ENCODE results near the gene NAALADL2.

NAALADL2 gene

DNA sequence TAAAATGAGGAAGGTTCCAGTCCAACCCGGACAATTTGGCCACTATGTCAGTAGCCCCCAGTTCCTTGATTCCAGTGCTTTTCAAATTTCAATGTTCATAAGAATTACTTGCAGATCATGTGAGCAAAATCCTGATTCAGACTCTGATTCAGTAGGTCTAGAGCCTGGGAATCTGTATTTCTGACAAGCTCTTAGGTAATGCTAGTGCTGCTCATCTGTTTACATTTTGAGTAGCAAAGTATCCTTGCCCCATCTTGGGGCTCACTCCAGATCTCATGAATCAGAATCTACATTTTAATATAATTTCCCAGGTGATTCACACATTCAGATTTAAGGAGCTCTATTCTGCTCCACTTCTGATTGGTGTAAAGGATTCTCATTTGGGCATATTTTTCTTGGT, 142.0 kb downstream of the NAALADL2 start:
- DNase-seq, result no peak

DNA sequence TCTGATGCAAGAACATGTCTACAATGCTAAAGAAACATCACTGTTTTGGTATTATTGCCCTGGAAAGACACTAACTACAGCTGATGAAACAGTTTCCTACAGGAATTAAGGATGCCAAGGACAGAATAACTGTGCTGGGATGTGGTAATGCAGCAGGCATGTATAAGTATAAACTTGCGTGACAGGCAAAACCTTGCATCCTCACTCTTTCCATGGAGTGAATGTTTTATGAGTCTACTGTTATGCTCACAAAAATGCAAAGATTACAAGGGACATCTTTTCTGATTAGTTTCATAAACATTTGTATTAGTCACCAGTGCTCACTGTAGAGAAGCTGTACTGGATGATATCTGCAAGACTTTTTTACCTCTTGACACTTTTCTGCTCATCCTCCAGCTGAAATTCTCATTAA, 143.6 kb downstream of the NAALADL2 start:
- no peak for DNase-seq

DNA sequence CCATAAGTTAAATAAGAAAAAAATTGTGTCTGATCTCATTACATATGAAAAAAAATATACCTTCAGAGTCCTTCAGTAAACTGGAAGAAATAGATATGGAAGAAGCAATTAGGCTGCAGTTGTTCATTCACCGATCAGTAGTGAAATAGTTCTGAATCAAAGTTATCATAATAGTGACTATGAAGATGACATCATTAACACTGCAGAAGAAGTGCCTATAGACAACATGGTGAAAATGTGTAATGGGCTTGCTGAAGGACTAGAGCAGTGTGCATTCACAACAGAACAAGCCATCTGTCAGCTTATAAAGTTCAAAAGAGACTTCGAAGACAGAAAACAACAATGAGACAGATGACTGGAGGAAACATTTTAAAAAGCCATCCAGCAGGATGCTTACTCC, 144.5 kb downstream of the NAALADL2 start:
- no peak for DNase-seq

DNA sequence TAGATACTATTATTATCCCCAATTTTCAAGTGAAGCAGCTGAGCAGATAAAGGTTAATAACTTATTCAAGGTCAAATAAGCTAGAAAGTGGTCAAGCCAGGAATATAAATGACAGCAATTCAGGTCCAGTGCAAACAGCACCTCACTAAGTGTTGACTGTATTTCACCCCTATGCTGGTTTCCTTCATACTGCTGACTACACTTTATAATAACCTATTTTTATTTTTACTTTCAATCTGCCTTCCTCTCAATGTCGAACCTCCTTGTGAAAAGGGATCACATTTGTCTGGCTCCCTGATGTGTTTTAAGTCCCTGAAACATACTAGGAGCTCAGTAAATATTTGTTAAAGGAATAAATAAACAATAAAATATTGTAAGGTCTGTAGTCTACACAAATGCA, 146.1 kb downstream of the NAALADL2 start:
- DNase-seq, result no peak

DNA sequence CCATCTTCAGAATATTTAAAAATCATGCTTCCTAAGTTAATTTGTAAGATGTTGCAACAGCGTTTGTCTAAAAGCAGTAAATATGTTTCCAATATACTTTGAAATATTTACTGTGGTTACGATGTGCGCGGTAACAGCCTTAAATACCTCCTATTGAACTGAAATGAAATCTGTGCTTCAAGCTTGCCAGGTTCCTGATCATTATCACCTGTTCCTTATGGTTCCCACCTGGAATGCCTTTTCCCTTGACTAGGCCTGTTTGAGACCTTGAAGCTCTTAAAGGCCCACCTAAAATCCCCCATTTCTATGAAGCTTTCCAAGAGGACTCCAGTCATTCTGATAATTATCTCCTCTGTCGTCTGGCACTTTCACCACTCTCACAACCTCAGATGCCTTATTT, 146.7 kb downstream of the NAALADL2 start:
- DNase-seq, result no peak

DNA sequence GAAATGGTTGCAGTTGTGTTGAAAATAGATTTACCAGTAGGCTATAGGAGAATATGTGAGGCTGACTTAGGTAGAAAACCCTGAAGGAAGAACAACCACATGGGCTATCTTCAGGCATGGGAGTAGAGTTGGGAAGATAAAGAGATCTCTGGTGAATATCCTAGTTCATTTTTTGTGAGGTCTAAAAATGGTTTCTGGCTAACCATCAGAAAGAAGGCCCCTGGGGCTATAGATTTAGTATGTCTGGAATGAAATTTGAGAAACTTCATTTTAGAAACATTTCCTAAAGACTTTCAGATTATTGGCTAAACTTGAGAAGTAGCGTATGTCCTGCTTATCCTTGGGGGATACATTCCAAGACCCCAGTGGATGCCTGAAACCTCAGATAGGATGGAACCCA, 148.2 kb downstream of the NAALADL2 start:
- no peak for DNase-seq

DNA sequence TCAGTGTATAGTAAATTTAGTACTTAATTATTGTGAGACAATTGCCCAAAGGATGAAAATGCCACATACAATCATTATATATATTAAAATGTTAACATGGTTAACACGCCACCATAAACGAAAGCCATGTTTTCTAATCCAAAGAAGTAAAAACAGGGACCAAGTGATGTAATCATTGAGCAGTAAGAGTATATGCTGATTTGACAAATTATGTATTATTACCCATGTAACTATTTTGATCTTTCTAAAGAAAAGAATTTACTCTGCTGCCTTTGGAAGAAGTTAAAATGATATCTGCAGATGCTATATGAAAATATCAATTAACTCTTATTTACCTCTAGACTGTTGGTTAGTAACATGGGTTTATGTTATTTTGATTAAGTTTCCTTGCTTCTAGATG, 150.2 kb downstream of the NAALADL2 start:
- no peak for DNase-seq

DNA sequence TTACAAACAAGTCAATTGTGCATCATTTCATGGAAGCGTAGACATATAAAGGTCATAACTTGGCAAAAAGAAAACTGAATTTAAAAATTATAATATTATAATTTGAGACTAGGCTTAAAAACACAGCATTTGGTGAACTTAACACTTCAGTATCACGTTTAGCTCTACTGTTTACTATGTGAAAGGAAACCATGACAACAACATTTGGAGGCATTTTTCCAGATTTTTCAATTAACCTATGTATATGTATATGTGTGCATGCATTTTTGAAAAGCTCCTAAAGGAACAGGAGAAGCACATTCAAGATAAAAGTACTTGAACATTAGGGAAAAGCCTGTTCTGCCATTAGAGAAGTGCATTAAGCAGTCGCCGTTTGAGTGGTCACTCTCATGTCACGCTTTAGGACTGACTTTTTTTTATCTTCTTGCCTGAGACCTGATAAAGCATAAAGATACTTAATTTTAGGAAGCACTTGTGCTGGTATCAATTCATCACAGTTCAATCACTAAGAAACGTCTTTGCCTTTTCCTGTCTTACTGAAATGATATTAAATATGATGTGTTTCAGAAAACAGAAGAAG, 156.0 kb downstream of the NAALADL2 start:
- DNase-seq, result no peak

DNA sequence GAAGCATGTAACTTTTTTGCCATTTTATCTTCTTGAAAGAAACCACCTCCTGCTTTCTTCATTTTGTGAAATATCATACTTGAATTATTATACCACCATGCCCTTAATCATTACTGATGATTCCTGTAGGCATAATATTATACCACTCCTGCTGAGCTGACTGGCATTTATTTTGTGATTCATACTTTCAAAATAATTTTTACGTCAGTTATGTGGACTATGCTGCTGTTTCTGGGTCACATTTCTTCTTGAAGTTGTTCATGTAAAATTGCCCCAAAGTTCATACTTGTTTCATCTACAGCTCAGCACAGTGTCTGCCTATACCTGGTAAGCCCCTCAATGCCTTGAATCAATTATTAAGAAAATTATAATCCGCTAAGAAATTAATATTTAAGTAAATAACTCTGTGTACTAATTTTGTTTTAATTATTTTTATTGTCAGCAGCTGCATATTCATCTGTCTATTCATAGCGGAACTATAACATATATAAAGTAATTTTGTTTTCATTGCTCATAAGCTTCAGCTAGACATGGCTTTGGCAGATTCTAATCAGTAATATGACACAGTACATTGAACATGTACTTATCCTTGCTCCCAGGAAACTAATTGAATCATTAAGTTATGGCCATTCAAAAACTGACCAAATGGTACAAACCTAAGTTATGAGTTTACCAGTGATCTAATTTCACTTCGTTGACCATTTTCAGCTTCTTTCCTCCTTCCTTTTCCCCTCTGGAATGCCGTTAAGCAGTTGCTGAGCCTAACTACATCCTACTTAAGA, 160.0 kb downstream of the NAALADL2 start:
- no peak for DNase-seq

DNA sequence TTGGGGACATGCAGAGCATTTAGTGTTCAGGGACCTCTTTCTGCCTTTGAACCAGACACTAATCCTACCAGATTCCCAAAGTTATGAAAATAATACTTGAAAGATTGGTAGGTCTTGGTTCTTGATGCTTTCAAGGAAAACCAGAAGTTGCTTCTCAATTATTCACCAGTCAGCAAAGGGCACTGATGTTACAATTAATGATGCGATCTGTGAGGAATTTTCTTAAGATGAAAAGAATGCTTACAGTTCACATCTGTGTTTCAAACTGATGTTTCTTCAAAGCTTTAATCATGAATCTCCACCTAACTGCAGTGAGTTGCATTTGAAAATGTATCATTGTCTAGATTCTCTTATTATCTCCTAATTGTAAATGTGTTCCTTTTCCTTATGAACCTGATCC, 161.0 kb downstream of the NAALADL2 start:
- DNase-seq, result no peak

DNA sequence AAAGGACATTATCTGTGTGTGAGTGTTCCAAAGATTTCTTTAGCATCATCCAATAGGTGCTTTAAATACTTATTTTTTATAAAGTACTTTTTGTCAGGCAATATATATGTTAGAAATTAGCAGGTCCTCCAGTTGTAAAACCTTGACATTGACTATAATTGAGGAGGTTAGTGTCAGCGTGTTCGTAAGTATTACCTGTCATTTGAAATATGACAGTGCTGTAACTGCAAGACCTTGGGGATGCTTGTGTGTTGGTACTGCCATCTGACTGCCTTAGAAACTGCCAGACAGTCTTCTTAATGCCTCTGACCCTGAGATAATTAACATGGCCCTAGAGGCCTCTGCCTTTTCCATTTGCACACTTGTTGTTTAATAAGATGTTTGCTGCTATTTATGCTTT, 170.7 kb downstream of the NAALADL2 start:
- DNase-seq, result no peak

DNA sequence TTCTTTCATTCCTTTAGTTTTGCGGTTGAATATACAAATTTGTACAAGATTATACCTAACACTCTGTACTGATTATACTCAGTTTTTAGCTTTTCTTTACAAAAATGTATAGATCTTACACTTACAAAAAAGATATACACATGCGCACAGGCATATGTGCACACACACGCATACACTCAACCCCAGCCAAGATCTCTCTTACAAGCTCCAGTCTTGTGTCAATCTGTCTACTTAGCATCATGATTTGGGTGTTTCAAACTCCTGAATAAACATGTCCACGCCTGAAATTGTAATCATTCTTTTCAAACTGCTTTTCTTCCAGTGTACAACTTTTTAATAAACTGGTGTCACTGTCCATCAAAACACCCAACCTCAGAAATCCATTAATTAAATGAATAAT, 180.7 kb downstream of the NAALADL2 start:
- DNase-seq, result no peak

DNA sequence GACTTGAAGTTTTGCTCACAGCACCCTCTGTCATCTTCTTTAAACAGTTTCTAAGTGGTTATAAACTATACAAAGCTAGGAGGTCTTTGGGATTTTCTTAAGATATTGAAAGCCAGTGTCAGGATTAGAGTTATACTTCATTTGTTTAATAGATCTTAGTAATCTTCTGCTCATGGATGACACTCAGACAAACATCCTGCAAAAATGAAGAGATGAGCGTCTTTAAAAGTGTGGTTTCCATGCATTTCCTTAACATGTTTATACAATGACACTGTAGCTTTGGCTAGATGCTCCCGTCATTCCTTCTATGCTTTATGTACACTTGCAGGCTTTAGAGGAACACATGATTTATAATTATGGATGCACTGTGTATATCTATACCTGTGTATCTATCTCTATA, 182.2 kb downstream of the NAALADL2 start:
- DNase-seq, result no peak

DNA sequence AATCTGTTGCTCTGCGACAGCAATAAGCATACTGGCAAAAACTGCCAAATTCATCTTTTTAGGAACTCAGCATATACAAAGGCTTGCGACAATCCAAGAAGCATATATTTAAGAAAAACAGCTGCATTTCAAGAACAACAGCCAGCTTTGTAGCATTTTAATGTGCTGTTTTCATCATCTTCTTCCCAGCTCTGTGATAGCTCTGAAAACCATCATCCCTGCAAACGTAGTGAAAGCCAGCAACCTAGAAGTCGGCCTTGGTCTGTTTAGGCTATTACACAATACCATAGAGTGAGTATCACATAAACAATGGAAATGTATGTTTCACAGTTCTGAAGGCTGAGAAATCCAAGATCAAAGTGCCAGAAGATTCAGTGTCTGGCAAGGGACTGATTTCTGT, 187.5 kb downstream of the NAALADL2 start:
- DNase-seq, result no peak

DNA sequence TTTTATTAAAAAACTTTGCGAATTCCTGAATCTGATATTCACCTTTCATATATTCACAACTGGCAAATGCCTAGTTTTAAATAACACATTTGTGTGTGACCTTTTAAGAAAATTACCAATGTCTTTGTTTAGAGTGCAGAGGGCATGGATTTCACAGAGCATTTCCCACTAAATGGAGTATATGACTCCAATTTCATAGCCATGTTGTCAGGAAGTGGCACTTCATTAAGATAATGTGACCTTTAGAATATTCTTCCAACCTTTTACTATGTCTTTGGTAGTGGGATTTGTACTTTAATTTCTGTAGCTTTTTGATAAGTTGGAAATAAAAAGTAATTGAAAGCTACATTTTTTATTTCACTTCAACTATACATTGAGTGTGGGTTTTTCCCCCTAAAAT, 188.7 kb downstream of the NAALADL2 start:
- no peak for DNase-seq

DNA sequence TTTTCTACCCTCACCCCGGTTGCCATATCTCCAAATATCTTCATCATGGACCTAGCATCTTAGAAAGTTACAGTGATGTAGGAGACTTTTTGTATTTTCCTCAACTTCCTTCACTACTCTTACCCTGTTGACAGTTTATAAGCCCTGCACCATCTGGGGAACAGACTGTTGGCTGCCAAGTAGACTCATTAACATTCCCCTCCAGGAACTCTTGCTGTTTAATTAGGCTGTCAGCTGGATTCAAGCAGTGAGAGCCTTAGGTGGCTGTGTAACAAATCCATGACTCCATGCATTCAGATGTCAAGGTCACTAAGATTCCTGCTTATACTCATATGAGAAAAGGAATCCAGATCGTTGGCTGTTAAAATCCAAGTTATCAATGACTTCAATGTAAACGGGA, 198.3 kb downstream of the NAALADL2 start:
- DNase-seq, result no peak

DNA sequence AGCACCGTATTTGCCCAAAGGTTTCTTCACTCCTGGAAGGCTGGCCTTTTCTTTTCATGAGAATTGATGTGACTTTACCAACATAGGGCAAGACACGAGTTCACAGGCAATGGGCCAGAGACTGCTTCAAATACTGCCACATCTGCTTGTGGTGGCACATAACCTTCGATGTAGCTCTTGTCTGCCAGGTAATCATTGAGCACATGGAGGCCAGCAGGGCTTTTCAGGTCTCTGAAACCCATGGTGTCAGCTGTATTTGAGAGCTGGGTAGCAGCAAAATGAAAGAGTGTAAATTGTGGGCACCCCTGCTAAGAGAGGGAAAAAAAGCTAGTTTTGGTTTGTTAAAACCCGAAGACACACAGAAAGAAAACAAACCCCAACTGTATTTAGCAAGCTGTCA, 200.7 kb downstream of the NAALADL2 start:
- no peak for DNase-seq

DNA sequence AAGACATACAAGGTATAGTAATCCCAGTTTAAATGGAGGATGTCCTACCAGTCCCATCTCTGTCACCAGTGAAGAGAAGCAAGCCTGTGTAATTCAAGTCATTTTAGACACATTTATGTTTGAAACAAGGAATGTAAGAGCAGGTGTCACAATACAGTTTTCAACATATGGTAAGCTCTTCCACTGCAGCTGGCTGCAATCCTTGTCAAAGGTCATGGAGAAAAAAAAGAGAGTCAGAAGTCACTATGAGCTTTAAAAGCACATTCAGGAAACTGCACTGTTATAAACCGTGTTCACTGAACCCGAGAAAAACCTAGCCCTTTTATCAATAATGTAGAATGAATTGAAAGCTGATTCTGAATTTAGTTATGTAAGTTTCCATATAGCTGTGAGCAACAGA, 206.4 kb downstream of the NAALADL2 start:
- no peak for DNase-seq

DNA sequence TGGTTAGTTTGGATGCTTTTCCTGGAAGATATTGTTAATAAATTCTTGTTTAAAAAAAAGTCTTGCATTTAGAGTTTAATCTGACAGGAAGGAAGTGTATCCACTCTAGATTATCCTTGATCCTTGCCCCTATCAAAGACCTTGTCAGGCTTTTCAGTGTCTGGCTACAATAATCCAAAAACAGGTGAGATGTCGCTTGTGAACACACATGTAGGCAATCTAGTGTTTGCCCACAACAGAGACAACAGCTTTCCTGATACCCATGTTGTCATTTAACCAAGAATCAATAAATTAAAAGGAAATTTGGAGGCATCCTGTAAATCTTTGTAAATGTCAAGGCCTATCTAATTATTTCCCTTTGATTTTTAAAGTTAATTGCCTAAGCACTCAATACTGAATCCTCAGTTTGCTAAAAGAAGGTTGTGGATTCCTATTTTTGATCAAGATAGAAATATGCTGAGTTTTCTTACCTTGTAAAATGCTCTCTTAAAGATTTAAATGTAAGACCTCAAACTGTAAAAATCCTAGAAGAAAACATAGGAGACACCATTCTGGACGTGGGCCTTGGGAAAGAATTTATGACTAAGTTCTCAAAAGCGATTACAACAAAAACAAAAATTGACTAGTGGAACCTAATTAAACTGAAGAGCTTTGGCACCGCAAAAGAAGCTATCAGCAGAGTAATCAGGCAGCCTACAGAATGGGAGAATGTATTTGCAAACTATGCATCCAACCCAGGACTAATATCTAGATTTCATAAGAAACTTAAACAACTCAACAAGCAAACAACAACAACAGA, 207.7 kb downstream of the NAALADL2 start:
- DNase-seq, result no peak

DNA sequence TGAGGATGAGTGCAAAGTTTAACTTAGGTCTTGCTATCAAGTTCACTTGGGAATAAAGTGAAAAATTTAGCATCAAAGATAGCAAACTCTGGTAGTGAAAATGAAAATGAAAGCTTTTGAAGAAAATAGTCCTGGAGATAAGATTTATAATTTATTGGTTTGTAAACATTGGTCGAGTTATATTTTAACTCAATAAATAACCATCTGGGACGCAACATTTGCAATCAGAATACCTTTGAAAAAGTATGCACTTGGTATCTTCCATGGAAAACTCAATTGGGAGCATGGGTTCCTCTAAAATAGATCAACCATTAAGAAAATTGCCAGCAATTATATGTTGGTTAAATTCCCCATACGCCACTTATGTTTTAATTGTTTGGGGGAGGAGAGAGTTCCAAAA, 209.5 kb downstream of the NAALADL2 start:
- no peak for DNase-seq

DNA sequence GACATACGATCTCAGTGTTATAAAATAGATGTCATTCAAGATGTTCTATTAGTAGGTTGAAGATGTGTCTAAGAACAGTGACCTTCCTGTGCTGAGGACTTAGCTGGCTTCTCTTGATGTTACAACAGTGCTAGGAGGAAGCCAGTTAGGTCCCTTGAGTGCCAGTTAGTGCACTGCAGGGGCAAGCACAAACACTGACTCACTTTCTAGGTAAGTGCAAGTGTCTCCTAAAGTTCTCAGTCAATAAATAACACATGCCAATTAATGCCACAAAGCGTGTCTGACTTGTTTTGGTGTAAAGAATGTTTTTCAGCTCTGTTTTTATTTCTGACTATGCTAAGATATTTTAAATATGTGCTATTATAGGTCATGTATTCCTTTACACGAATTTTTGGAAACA, 211.8 kb downstream of the NAALADL2 start:
- no peak for DNase-seq

DNA sequence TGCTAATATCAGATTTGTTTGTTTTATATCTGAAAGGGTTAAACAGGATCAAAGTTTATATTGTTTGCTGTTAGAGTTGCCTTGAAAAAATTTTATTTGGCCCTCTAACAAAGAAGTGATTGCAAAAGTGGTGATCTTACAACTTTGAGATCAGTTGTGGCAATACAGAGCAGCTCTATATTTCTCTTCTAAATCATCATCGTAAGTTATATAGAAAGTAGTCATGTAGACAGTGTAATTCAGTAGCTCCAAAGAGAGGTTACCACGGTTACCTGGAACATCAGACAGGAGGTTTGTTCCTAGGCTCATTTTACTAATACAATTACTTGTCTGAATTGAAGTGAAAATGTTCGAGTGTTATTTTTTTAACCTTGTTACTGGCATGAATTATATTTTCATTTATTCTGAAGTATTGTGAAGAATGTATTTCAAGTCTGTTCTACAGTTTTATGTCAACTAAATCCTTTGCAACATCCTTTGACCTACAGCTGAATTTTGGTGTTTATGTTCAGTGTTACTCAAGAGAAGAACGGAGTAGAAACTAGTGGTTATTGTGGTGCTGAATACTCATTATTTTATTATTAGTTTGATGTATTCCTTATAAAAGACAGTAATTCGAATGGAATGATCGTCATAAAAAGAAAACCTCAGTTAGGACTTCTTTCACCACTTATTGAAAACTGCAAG, 214.2 kb downstream of the NAALADL2 start:
- DNase-seq, result no peak

DNA sequence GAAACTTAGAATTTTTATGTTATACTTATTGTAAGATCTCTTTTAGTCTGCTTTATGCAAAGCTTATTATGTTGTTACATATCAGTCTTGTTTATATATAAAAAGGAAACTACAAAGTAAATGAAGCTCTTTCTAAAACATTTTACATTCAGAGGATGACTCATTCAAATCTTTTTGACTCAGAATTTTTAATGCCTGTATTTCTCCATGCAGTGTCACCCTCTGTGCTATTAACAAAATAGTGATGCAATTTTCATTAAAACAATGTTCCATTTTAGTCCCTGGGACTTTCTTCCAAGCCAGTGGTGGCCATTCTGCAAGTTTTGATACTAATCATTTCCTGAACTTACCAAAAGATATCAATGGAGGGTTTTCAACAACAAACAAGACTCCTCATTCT, 216.1 kb downstream of the NAALADL2 start:
- no peak for DNase-seq

DNA sequence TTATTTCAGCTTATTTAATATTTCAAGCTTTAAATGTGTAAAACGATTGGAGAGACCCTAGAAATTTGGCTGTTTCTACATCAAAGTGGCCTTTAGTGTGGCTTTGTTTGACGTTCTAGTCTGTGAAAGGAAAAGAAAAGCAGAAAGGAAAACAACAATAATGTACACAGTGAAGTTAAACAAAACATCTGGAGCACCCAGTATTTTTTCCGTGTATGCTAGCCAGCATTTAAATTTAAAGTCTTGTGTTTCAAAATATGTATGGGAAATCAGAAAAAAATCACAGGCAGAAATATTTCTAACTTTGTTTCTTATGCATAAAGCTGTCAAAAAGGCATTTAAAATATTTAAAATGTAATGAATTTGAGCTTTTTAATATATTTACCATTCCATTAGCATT, 218.1 kb downstream of the NAALADL2 start:
- no peak for DNase-seq

Data from activated CD4-positive, alpha-beta T cell treated with anti-CD3 and anti-CD28 coated beads, Interleukin-2, Interleukin-6, amounts not matched to agents 100 ng/mL and 50 ng/mL, durations not matched to agents 16 hours and 8 hours (primary cell).